GM23338 (cell line): Measurements from ENCODE around the gene BET1. TPM values are rescaled to one million over a fixed set of nuclear protein-coding genes. Genes with fewer than 3 reads are reported as not detected.
A peak's percentile ranks its signal among the peaks of the same experiment; 100 is the strongest.

ENCODE experiments used
- ATAC-seq: fragments of 200-7000 bp; cut with Tn5 transposase; 3 replicates; pipeline ENCODE4 v1.9.1; 2020
- DNase-seq: peaks from one replicate; pipeline ENCODE4 v3.0.0-alpha.2; 2015; ENCODE audit warnings: low spot score
- H2AFZ ChIP-seq: fragments of 200-600 bp; sonication (generic); 2 replicates; pipeline ENCODE4 v1.8.0; 2016; ENCODE audit warnings: antibody characterized with exemption, mild to moderate bottlenecking, moderate library complexity
- H3F3A ChIP-seq: fragments of 200-600 bp; sonication (generic); replicated peaks from 2 replicates; pipeline ENCODE4 v1.8.0; 2017; ENCODE audit warnings: antibody characterized with exemption, mixed run types, low read depth
- H3K27ac ChIP-seq: fragments of 200-600 bp; sonication (generic); 2 replicates; pipeline ENCODE4 v1.6.1; 2016; ENCODE audit warnings: low read depth
- H3K27me3 ChIP-seq: fragments of 200-600 bp; sonication (generic); 2 replicates; pipeline ENCODE4 v1.8.0; 2016; ENCODE audit warnings: mild to moderate bottlenecking, mixed run types, moderate library complexity; ENCODE audit not compliant: insufficient read depth
- H3K36me3 ChIP-seq: fragments of 200-600 bp; sonication (generic); 2 replicates; pipeline ENCODE4 v1.8.0; 2016; ENCODE audit warnings: mild to moderate bottlenecking; ENCODE audit not compliant: insufficient read depth
- H3K4me1 ChIP-seq: fragments of 200-600 bp; sonication (generic); 2 replicates; pipeline ENCODE4 v1.8.0; 2016; ENCODE audit warnings: mild to moderate bottlenecking, moderate library complexity; ENCODE audit not compliant: insufficient read depth
- H3K4me2 ChIP-seq: fragments of 200-600 bp; sonication (generic); 2 replicates; pipeline ENCODE4 v1.7.1; 2017; ENCODE audit warnings: mixed run types
- H3K4me3 ChIP-seq: fragments of 200-600 bp; sonication (generic); 2 replicates; pipeline ENCODE4 v1.6.1; 2016; ENCODE audit warnings: mixed run types
- H3K79me2 ChIP-seq: fragments of 200-600 bp; sonication (generic); replicated peaks from 2 replicates; pipeline ENCODE4 v1.8.0; 2017; ENCODE audit warnings: mild to moderate bottlenecking; ENCODE audit not compliant: insufficient read depth
- H3K9me2 ChIP-seq: fragments of 200-600 bp; sonication (generic); 2 replicates; pipeline ENCODE4 v1.8.0; 2017; ENCODE audit not compliant: insufficient read depth
- H4K20me1 ChIP-seq: fragments of 200-600 bp; sonication (generic); replicated peaks from 2 replicates; pipeline ENCODE4 v1.8.0; 2017; ENCODE audit warnings: mild to moderate bottlenecking; ENCODE audit not compliant: insufficient read depth
- H3K27ac Mint-ChIP-seq: 2 replicates; pipeline ENCODE4 v1.8.0; 2020; ENCODE audit warnings: inconsistent platforms, mild to moderate bottlenecking, moderate library complexity, mixed read lengths
- H3K27me3 Mint-ChIP-seq: 3 replicates; pipeline ENCODE4 v1.8.0; 2022; ENCODE audit warnings: low read depth, mild to moderate bottlenecking, moderate library complexity, mixed read lengths, inconsistent platforms; ENCODE audit not compliant: insufficient read depth, poor library complexity
- H3K36me3 Mint-ChIP-seq: 3 replicates; pipeline ENCODE4 v1.8.0; 2021; ENCODE audit warnings: low read depth, mild to moderate bottlenecking, inconsistent platforms, moderate library complexity, mixed read lengths
- H3K4me1 Mint-ChIP-seq: 3 replicates; pipeline ENCODE4 v1.8.0; 2020; ENCODE audit warnings: mild to moderate bottlenecking, inconsistent platforms, mixed read lengths
- H3K4me3 Mint-ChIP-seq: 3 replicates; pipeline ENCODE4 v1.8.0; 2021; ENCODE audit warnings: moderate library complexity, mild to moderate bottlenecking, inconsistent platforms, mixed read lengths
- H3K9me3 Mint-ChIP-seq: 3 replicates; pipeline ENCODE4 v1.8.0; 2020; ENCODE audit warnings: moderate library complexity, mild to moderate bottlenecking, inconsistent platforms, mixed read lengths
- CTCF ChIP-seq, 2 experiments: fragments of 200-600 bp in 1 of 2; sonication (generic) in 1 of 2; conservative IDR thresholded peaks; 2 replicates each; pipeline versions ENCODE4 v1.5.1 to v1.6.1; 2016 to 2017; ENCODE audit warnings: antibody characterized with exemption in 2 of 2, low read depth in 2 of 2, mild to moderate bottlenecking in 2 of 2, moderate library complexity in 1 of 2
- ETS1 ChIP-seq: IDR thresholded peaks from 2 replicates; pipeline ENCODE4 v1.6.1; 2016; ENCODE audit warnings: antibody characterized with exemption
- EZH2phosphoT487 ChIP-seq: fragments of 200-600 bp; sonication (generic); IDR thresholded peaks from one replicate; pipeline ENCODE4 v1.8.1; 2018; ENCODE audit warnings: antibody characterized with exemption; ENCODE audit not compliant: unreplicated experiment
- JUNB ChIP-seq: IDR thresholded peaks from one replicate; pipeline ENCODE4 v1.6.1; 2016; ENCODE audit warnings: antibody characterized with exemption; ENCODE audit not compliant: unreplicated experiment
- POLR2AphosphoS5 ChIP-seq: IDR thresholded peaks from 2 replicates; pipeline ENCODE4 v1.6.1; 2016; ENCODE audit warnings: antibody characterized with exemption, low read depth
- ZNF114 ChIP-seq: fragments of 250-450 bp; sonication (Bioruptor Pico); IDR thresholded peaks from 2 replicates; pipeline ENCODE4 v1.5.0; 2020; ENCODE audit warnings: mild to moderate bottlenecking, moderate library complexity
- ZNF331 ChIP-seq: fragments of 250-450 bp; sonication (Bioruptor Pico); IDR thresholded peaks from 2 replicates; pipeline ENCODE4 v1.5.0; 2020; ENCODE audit warnings: low read depth, mild to moderate bottlenecking, moderate library complexity
- polyA plus RNA-seq: library from polyadenylated mRNA; unstranded; fragments of >200 nt; fragmentation: Nextera tagmentation; extraction: Ambion mirVana; gene quantifications from 2 replicates; pipeline ENCODE4 v1.2.1, GENCODE V29; 2016
- total RNA-seq: library from RNA; depleted of rRNA; stranded (reverse); fragments of >200 nt; shearing (Covaris generic); gene quantifications from 2 replicates; pipeline ENCODE4 v1.2.3, GENCODE V29; 2014
- TF ChIP-seq, protein P1 (sequence below): IDR thresholded peaks from one replicate; pipeline ENCODE4 v1.6.1; 2018; ENCODE audit warnings: antibody characterized with exemption; ENCODE audit not compliant: unreplicated experiment

The BET1 gene
- total and polyA plus RNA-seq, 2 experiments from 2014 or later, result 42.2 to 69.2 TPM

DNA sequence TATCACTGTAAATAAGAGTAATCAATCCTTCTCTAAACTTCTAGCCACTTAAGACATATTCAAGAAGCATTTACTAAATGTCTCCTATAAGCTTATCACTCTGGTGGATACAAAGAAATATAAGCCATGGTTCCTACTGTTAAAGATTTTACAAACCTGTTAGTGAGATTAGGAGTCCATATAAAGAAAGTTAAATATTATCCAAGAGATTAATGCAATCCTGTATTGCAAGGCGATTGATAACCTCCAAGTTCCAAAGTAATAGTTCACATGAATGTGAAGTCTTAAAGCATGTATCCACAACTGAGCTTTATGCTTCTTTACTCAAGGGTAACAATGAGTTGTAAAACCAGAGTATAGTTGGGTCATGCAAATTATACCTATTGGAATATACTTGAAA lies 12.6 kb upstream of the BET1 start:
- no peaks in the 10 kb centered on the region for H4K20me1 ChIP-seq
- H3K4me1 ChIP-seq, result no peaks in the 10 kb centered on the region
- no peak for TF ChIP-seq EZH2phosphoT487
- TF ChIP-seq ZNF331 (CRISPR knock-in tag), result no peak
- TF ChIP-seq POLR2AphosphoS5, result no peak
- no peak for TF ChIP-seq ZNF114 (CRISPR knock-in tag)
- no peaks in the 10 kb centered on the region; the same call in 2 of the 3 replicates for H3K9me3 Mint-ChIP-seq
- no peaks in the 10 kb centered on the region for H3K9me2 ChIP-seq
- H3K27me3 ChIP-seq, result no peaks in the 10 kb centered on the region
- no peaks in the 10 kb centered on the region for H3F3A ChIP-seq
- H3K79me2 ChIP-seq, result no peaks in the 10 kb centered on the region
- H3K27ac Mint-ChIP-seq, result no peak overlapping the region
- no peaks in the 10 kb centered on the region for H3K36me3 Mint-ChIP-seq
- H3K4me1 Mint-ChIP-seq, result no peaks in the 10 kb centered on the region; the same call in 2 of the 3 replicates
- H3K27me3 Mint-ChIP-seq, result no peaks in the 10 kb centered on the region
- no peak overlapping the region for H3K4me3 Mint-ChIP-seq
- H3K4me2 ChIP-seq, result no peak overlapping the region
- ATAC-seq (no peak), DNase-seq (no peak)
- H3K4me3 ChIP-seq, result no peak overlapping the region
- H3K27ac ChIP-seq, result no peak overlapping the region
- no peaks in the 10 kb centered on the region for H3K36me3 ChIP-seq
- H2AFZ ChIP-seq, result no peak overlapping the region

DNA sequence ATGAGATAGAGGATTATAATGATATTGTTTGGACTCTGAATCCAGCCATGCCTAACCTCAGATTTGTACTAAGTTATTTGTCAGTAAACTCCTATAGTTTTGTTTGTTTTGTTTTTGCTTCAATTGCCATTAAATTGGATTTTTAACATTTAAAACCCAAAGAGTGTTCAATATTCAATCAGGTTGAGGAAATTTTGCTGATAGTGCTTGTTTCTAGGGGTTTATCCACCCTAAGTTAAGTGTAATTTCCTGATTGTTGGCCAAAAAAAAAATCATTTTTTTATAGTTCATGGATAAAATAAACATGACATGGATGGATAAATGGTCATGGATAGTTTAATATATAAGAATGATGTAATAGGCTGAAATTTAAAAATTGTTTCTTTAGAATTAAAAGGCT lies 11.4 kb upstream of the BET1 start:
- Histone ChIP-seq H3K27ac (no peak overlapping the region), H3K36me3 (no peaks in the 10 kb centered on the region), H2AFZ (no peak overlapping the region), H3K79me2 (no peaks in the 10 kb centered on the region), H3K4me1 (no peaks in the 10 kb centered on the region), H3K9me2 (no peaks in the 10 kb centered on the region), H3F3A (no peaks in the 10 kb centered on the region), H3K4me3 (no peak overlapping the region), H3K4me2 (no peak overlapping the region), H4K20me1 (no peaks in the 10 kb centered on the region), H3K27me3 (no peaks in the 10 kb centered on the region)
- Mint-ChIP-seq H3K36me3 (no peaks in the 10 kb centered on the region), H3K4me3 (no peak overlapping the region), H3K4me1 (no peaks in the 10 kb centered on the region; the same call in 2 of the 3 replicates), H3K27me3 (no peaks in the 10 kb centered on the region), H3K9me3 (no peaks in the 10 kb centered on the region; the same call in 2 of the 3 replicates), H3K27ac (no peak overlapping the region)
- no peak for TF ChIP-seq ZNF114 (CRISPR knock-in tag)
- no peak for TF ChIP-seq ETS1
- TF ChIP-seq ZNF331 (CRISPR knock-in tag), result no peak
- no peak for TF ChIP-seq EZH2phosphoT487
- DNase-seq (no peak), ATAC-seq (no peak)

GRCh38 chr7:94012746-94013145 lies 8.6 kb upstream of the BET1 start:
- no peaks in the 10 kb centered on the region for H3K79me2 ChIP-seq
- no peak for TF ChIP-seq ETS1
- no peak for TF ChIP-seq ZNF114 (CRISPR knock-in tag)
- no peak for TF ChIP-seq POLR2AphosphoS5
- TF ChIP-seq ZNF331 (CRISPR knock-in tag), result no peak
- peak; percentile 51 to 65 for TF ChIP-seq CTCF (conservative IDR thresholded peaks at IDR 0.05; ENCODE audit: low read depth in 2 of 2)
- TF ChIP-seq JUNB, result no peak
- TF ChIP-seq, protein P1, sequence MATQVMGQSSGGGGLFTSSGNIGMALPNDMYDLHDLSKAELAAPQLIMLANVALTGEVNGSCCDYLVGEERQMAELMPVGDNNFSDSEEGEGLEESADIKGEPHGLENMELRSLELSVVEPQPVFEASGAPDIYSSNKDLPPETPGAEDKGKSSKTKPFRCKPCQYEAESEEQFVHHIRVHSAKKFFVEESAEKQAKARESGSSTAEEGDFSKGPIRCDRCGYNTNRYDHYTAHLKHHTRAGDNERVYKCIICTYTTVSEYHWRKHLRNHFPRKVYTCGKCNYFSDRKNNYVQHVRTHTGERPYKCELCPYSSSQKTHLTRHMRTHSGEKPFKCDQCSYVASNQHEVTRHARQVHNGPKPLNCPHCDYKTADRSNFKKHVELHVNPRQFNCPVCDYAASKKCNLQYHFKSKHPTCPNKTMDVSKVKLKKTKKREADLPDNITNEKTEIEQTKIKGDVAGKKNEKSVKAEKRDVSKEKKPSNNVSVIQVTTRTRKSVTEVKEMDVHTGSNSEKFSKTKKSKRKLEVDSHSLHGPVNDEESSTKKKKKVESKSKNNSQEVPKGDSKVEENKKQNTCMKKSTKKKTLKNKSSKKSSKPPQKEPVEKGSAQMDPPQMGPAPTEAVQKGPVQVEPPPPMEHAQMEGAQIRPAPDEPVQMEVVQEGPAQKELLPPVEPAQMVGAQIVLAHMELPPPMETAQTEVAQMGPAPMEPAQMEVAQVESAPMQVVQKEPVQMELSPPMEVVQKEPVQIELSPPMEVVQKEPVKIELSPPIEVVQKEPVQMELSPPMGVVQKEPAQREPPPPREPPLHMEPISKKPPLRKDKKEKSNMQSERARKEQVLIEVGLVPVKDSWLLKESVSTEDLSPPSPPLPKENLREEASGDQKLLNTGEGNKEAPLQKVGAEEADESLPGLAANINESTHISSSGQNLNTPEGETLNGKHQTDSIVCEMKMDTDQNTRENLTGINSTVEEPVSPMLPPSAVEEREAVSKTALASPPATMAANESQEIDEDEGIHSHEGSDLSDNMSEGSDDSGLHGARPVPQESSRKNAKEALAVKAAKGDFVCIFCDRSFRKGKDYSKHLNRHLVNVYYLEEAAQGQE, result no peak
- H2AFZ ChIP-seq, result 0 out of 2 replicates have a peak overlapping the region, but pooled peaks have one; percentile 66
- no peak overlapping the region for H3K4me3 ChIP-seq
- H3K36me3 Mint-ChIP-seq, result no peaks in the 10 kb centered on the region
- no peaks in the 10 kb centered on the region for H3K9me3 Mint-ChIP-seq
- no peaks in the 10 kb centered on the region for H4K20me1 ChIP-seq
- no peak overlapping the region for H3K27ac ChIP-seq
- no peaks in the 10 kb centered on the region for H3F3A ChIP-seq
- no peaks in the 10 kb centered on the region for H3K27me3 ChIP-seq
- H3K27ac Mint-ChIP-seq, result no peak overlapping the region
- H3K4me3 Mint-ChIP-seq, result no peak overlapping the region
- H3K9me2 ChIP-seq, result no peaks in the 10 kb centered on the region
- H3K36me3 ChIP-seq, result no peaks in the 10 kb centered on the region
- DNase-seq (peak; percentile 30), ATAC-seq (peak; percentile 85)
- no peak overlapping the region for H3K4me2 ChIP-seq
- no peaks in the 10 kb centered on the region; the same call in 2 of the 3 replicates for H3K4me1 Mint-ChIP-seq
- H3K4me1 ChIP-seq, result no peaks in the 10 kb centered on the region
- no peaks in the 10 kb centered on the region for H3K27me3 Mint-ChIP-seq
